Measurements from ENCODE around the gene RASGRF2. TPM values are rescaled to one million over a fixed set of nuclear protein-coding genes. Genes with fewer than 3 reads are reported as not detected.

Gene RASGRF2
- total RNA-seq, 1 experiment from 2014 or later = 0.48 TPM

DNA sequence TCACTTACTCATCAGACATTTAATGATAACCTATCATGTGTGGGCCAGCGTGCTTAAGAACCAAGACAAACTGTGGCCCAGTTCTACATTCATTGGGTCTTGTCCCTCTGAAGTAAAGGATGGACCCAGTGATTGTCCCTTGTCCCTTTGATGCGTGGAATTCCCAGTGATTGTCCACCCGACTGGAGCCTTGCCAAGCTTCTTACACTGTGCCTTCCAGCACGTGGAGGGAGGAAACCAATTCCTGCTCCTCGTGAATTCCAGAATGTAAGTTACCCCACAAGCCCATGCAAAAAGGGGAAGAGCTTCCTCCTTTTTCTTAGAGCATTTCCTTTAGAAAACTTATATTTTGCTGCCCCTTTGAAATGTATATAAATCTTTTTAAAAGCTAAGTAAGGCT, 280.8 kb downstream of the RASGRF2 start:
- DNase-seq = no peak
- BruUV-seq (replicated peaks) = no TSS peak
- Histone ChIP-seq H3K27me3 (ENCODE audit: insufficient read depth, low read depth) (no peaks in the 10 kb centered on the region), H3K4me1 (replicated peaks; ENCODE audit: insufficient read depth) (no peaks in the 10 kb centered on the region), H3K36me3 (ENCODE audit: low read depth) (no peaks in the 10 kb centered on the region), H3K27ac (no peak overlapping the region), H3K9me3 (ENCODE audit: insufficient read depth, low read depth) (no peaks in the 10 kb centered on the region), H4K20me1 (ENCODE audit: insufficient read depth) (no peaks in the 10 kb centered on the region), H3K4me3 (no peak overlapping the region), H3K9me2 (ENCODE audit: insufficient read depth) (no peaks in the 10 kb centered on the region), H2AFZ (no peak overlapping the region), H3K4me2 (no peak overlapping the region), H3F3A (ENCODE audit: insufficient read depth, low read depth) (no peaks in the 10 kb centered on the region), H3K79me2 (ENCODE audit: low read depth) (no peaks in the 10 kb centered on the region)
- TF ChIP-seq, protein P1, sequence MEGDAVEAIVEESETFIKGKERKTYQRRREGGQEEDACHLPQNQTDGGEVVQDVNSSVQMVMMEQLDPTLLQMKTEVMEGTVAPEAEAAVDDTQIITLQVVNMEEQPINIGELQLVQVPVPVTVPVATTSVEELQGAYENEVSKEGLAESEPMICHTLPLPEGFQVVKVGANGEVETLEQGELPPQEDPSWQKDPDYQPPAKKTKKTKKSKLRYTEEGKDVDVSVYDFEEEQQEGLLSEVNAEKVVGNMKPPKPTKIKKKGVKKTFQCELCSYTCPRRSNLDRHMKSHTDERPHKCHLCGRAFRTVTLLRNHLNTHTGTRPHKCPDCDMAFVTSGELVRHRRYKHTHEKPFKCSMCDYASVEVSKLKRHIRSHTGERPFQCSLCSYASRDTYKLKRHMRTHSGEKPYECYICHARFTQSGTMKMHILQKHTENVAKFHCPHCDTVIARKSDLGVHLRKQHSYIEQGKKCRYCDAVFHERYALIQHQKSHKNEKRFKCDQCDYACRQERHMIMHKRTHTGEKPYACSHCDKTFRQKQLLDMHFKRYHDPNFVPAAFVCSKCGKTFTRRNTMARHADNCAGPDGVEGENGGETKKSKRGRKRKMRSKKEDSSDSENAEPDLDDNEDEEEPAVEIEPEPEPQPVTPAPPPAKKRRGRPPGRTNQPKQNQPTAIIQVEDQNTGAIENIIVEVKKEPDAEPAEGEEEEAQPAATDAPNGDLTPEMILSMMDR (conservative IDR thresholded peaks at IDR 0.05) = no peak
- no peak for TF ChIP-seq EZH2 (IDR thresholded peaks at IDR 0.05; ENCODE audit: low read depth)
- ChIA-PET POLR2A (ENCODE audit: unreplicated experiment) (no interaction called here), CTCF (no interaction called here)
- intact Hi-C loops (cut with micrococcal nuclease; ENCODE audit: unreplicated experiment) = no loop called here

DNA sequence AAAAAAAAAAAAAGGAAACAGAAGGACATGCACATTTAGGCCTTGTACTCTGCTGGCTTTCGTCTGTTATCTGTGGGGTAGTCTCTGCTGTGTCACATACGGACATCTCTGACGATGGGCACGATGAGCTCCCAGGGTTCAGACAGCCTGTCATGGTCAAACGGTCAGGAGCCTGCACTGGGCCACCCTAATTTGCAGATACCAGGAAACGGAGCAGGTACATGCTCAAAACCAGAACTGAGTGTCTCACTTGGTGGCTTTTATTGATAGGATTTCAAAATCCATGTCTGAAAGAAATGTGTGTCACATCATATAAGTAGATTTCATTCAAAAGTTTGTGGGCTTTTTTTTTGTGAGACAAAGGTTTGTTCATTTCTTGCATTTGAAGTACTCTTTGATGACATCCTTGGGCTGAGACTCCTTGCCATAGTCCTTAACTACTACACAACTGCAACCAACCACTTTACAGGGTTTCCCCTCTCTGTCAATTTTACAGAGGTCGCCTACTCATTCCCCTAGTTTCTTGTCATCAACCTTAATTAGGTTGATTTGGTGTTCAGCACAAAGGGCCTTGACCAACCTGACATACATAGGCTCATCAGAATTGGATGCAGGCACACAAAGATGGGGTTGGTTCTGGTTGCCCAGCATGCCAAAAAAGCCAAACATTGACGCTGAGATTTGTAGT, 281.9 kb downstream of the RASGRF2 start:
- H3K4me3 ChIP-seq = no peak overlapping the region
- no peaks in the 10 kb centered on the region for H3K27me3 ChIP-seq (ENCODE audit: insufficient read depth, low read depth)
- H3K36me3 ChIP-seq (ENCODE audit: low read depth) = no peaks in the 10 kb centered on the region
- no peak overlapping the region for H3K4me2 ChIP-seq
- ChIA-PET POLR2A (ENCODE audit: unreplicated experiment) (no interaction called here), CTCF (interaction anchor here (0.6 kb wide), 1 partner anchor 880 kb away, joined by 6 read pairs; no protein-coding TSS in a partner anchor)
- intact Hi-C loops (cut with micrococcal nuclease; ENCODE audit: unreplicated experiment) = no loop called here
- no peak overlapping the region for H2AFZ ChIP-seq
- H3F3A ChIP-seq (ENCODE audit: insufficient read depth, low read depth) = no peaks in the 10 kb centered on the region
- H3K9me3 ChIP-seq (ENCODE audit: insufficient read depth, low read depth) = no peaks in the 10 kb centered on the region
- no peaks in the 10 kb centered on the region for H3K9me2 ChIP-seq (ENCODE audit: insufficient read depth)
- H3K4me1 ChIP-seq (replicated peaks; ENCODE audit: insufficient read depth) = peaks cover under 1% of the 10 kb centered on the region
- DNase-seq = no peak
- H3K79me2 ChIP-seq (ENCODE audit: low read depth) = no peaks in the 10 kb centered on the region
- no peak for TF ChIP-seq EZH2 (IDR thresholded peaks at IDR 0.05; ENCODE audit: low read depth)
- TF ChIP-seq, protein P1 (conservative IDR thresholded peaks at IDR 0.05) = no peak
- no peaks in the 10 kb centered on the region for H4K20me1 ChIP-seq (ENCODE audit: insufficient read depth)
- H3K27ac ChIP-seq = no peak overlapping the region
- no TSS peak for BruUV-seq (replicated peaks)

DNA sequence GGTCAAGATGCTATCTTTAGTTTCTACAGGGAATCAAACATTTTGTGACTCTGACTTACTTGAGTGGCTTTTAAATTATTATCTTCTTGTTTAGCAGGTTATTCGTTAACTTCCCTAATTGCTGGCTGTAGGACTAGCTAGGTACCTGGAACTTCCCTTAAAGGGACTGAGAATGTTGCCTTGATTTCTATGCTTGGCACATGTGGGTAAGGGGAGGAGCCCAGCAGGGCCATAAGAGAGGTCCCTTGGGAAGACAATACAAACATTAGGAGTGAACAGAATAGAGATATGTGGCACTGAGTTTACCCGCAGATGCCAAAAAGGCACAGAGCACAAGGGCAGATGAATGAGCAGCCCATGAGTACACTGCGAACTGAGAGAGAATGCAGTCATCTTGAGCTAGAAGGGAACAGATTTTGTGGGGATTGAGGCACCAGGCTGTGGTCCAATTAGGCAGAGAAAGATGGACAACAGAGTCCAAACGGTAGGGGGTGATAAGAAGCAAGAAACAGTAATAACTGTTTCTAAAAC, 282.8 kb downstream of the RASGRF2 start:
- Histone ChIP-seq H3F3A (ENCODE audit: insufficient read depth, low read depth) (no peaks in the 10 kb centered on the region), H3K9me3 (ENCODE audit: insufficient read depth, low read depth) (no peaks in the 10 kb centered on the region), H3K9me2 (ENCODE audit: insufficient read depth) (no peaks in the 10 kb centered on the region), H4K20me1 (ENCODE audit: insufficient read depth) (no peaks in the 10 kb centered on the region), H2AFZ (no peak overlapping the region), H3K4me2 (no peak overlapping the region), H3K27ac (no peak overlapping the region), H3K27me3 (ENCODE audit: insufficient read depth, low read depth) (no peaks in the 10 kb centered on the region), H3K36me3 (ENCODE audit: low read depth) (no peaks in the 10 kb centered on the region), H3K79me2 (ENCODE audit: low read depth) (no peaks in the 10 kb centered on the region), H3K4me3 (no peak overlapping the region), H3K4me1 (replicated peaks; ENCODE audit: insufficient read depth) (peaks cover 7% of the 10 kb centered on the region)
- TF ChIP-seq, protein P1 (conservative IDR thresholded peaks at IDR 0.05) = no peak
- no peak for TF ChIP-seq EZH2 (IDR thresholded peaks at IDR 0.05; ENCODE audit: low read depth)
- DNase-seq = no peak
- CTCF ChIA-PET = interaction anchor here (0.6 kb wide), 1 partner anchor 881 kb away, joined by 6 read pairs; no protein-coding TSS in a partner anchor
- intact Hi-C loops (cut with micrococcal nuclease; ENCODE audit: unreplicated experiment) = no loop called here
- POLR2A ChIA-PET (ENCODE audit: unreplicated experiment) = interaction anchor here (0.5 kb wide), 1 partner anchor 28 kb away, joined by 3 read pairs; no protein-coding TSS in a partner anchor
- no TSS peak for BruUV-seq (replicated peaks)
